H54 (cell line): ENCODE results near the gene EGFL6.

ENCODE experiments used
- DNase-seq: peaks from one replicate; pipeline ENCODE4 v3.0.0; 2011; ENCODE audit warnings: low spot score, mixed read lengths; ENCODE audit not compliant: insufficient read length
- FAIRE-seq: peaks from 3 replicates; lab custom pipeline; 2011; peaks lifted over from hg19 to GRCh38; lab: Jason Lieb, UNC
- POLR2A ChIP-seq: IDR thresholded peaks from 2 replicates; pipeline ENCODE4 v1.6.1; 2011; ENCODE audit warnings: low read depth, mild to moderate bottlenecking, low read length

Gene EGFL6

GRCh38 chrX:13569479-13570260, at the start of gene EGFL6:
TSS of gene EGFL6 (plus strand) at chrX:13569601. CDS start at chrX:13569862, 261 bp downstream.
- no peak for TF ChIP-seq POLR2A
- FAIRE-seq = no peak
- no peak for DNase-seq

DNA sequence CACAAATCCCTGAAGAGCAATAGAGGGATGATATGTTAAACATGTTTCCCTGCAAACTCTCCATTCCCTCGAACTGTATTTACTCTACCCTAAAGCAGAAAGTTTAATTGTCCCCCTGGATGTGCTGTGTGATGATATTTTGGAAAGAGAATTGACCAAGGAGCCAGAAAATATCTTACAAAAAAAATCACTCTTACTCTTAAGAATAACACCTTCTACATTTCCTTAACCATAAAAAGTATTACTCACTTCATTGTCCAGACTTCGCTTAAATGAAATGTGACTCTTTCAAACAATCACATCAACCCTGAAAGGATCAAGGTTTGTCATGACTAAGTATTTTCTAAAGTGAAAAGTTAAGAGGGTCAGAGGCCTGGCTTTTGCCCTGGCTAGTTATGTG, 49.0 kb upstream of the EGFL6 start:
- no peak for FAIRE-seq
- DNase-seq = no peak
- no peak for TF ChIP-seq POLR2A

- DNase-seq (no peak), FAIRE-seq (no peak)
- TF ChIP-seq POLR2A = no peak
Measured at GRCh38 chrX:13520936-13521335, 48.5 kb upstream of the EGFL6 start.

- TF ChIP-seq POLR2A = no peak
- no peak for DNase-seq
- FAIRE-seq = no peak
Measured at GRCh38 chrX:13522811-13523210, 46.6 kb upstream of the EGFL6 start.

GRCh38 chrX:13533726-13534125, 35.7 kb upstream of the EGFL6 start:
- no peak for FAIRE-seq
- TF ChIP-seq POLR2A = no peak
- DNase-seq = no peak

- no peak for FAIRE-seq
- no peak for TF ChIP-seq POLR2A
- no peak for DNase-seq
Measured at GRCh38 chrX:13535376-13536165, 33.8 kb upstream of the EGFL6 start.

DNA sequence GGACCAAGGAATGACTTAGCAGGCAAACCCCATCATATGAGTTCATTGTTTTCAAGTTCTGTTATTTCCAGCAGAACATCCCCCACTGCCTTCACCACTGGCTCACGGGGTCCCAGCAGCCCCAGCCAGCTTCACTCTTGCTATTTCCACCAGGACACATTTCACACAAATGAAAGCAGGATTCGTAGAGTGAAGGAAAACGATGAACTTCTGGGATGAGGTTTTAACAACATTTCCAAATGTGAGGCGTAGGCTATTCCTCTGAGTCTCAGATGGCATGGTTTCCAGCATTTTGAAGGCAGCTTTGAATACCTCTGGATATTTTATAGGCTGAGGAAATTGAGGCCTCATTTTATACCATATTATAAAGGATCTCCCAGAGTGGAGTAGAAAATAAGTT, 32.9 kb upstream of the EGFL6 start:
- FAIRE-seq (no peak), DNase-seq (no peak)
- TF ChIP-seq POLR2A = no peak

GRCh38 chrX:13538414-13538813, 31.0 kb upstream of the EGFL6 start:
- no peak for TF ChIP-seq POLR2A
- no peak for DNase-seq
- FAIRE-seq = no peak

DNA sequence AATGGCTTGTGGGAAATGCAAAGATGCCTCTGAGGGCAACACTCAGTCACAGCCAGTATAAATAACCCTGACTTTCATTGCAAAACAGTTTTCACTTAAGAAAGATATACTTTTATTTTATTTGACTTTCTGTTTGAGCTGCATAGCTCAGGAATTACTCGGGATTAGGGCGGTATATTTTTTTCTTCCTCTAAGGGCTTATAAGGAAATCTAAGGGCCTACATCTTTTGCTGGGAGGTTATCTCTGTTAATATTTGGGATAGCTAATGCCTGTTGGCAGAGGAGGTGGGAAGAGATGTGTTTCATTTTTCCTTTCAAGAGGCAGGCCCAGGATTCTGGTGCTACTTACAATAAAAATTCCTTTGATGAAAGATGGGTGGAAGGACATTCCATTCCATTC, 28.8 kb upstream of the EGFL6 start:
- TF ChIP-seq POLR2A = no peak
- FAIRE-seq = no peak
- no peak for DNase-seq

- DNase-seq = no peak
- no peak for FAIRE-seq
- no peak for TF ChIP-seq POLR2A
Measured at GRCh38 chrX:13545726-13546125, 23.7 kb upstream of the EGFL6 start.

GRCh38 chrX:13547671-13548070, 21.7 kb upstream of the EGFL6 start:
- FAIRE-seq (no peak), DNase-seq (no peak)
- TF ChIP-seq POLR2A = no peak

- no peak for TF ChIP-seq POLR2A
- FAIRE-seq = no peak
- no peak for DNase-seq
Measured at GRCh38 chrX:13550346-13550745, 19.1 kb upstream of the EGFL6 start.

- FAIRE-seq (no peak), DNase-seq (no peak)
- no peak for TF ChIP-seq POLR2A
Measured at GRCh38 chrX:13551610-13552009, 17.8 kb upstream of the EGFL6 start.

DNA sequence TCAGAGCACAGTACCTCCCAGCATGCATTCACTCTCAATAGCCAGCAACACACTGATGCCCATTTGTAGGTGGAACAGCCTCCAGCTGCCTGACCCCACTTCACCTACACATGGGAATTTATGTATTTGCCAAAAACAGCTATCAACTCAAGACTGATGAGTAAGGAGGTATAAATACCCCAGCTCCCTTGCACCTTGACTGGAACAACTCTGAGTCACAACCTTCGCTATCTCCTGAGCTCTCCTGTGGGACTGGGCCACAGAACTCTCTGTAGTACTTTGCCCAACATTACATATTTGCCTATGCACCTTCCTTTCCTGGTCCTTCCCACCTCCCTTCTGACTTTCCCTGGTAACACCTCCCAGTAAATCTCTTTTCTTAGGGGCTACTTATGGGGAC, 16.5 kb upstream of the EGFL6 start:
- DNase-seq = no peak
- no peak for FAIRE-seq
- no peak for TF ChIP-seq POLR2A

DNA sequence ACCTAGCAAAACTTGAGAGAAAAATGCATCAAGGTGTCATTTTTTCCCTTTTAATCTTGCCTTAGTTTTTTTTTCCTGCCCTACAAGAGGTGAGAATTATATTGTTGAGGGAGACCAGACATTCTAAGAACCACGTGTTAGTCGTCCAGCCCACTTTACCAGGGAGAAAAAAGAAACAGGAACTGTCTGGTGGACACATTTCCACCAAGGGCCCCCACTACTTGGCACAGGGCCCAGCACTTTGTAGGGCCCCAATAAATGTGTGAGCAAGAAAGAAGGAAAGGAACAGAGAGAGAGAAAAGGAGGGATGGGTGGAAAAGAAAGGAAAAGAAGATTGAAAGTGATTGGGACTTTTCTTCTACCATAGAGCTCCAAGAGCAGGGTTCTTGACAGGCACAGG, 3.9 kb upstream of the EGFL6 start:
- DNase-seq = no peak
- no peak for FAIRE-seq
- no peak for TF ChIP-seq POLR2A

DNA sequence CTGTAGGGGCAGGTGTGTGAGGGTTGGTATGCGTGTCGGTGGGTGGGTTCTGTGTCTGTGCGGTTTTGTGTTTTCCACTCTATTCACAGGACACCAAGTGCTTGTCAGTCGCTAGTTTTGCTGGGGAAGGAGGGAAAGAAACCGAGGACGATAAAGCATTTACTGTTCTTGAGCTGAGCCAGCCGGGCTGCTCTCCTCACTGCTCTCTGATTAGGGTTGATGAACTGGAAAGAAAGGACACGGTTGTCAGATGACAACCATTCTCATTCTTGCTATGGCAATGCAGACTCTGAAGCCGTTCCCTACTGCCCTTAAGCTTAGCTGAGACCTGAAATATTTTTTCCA, 832 bp downstream of the EGFL6 start:
- DNase-seq (no peak), FAIRE-seq (no peak)
- no peak for TF ChIP-seq POLR2A
